Activated CD8-positive, alpha-beta memory T cell treated with anti-CD3 and anti-CD28 coated beads, Interleukin-2, amount 50 U/mL, for 1 hour (primary cell): ENCODE measurements around the gene CTDSP2.
"Not testable (repeated sequence)": the region's sequence is repeated elsewhere in the genome, so short reads cannot be mapped to it uniquely, and the experiment has no call there.

Experiments used
- DNase-seq: peaks from one replicate; pipeline ENCODE4 v3.0.0-alpha.2; 2020; ENCODE audit errors: extremely low read depth

The CTDSP2 gene

GRCh38 chr12:57881475-57881874 is 34.9 kb upstream of the CTDSP2 start:
- DNase-seq, result no peak

GRCh38 chr12:57881035-57881434 is 34.5 kb upstream of the CTDSP2 start:
- not testable (repeated sequence) for DNase-seq

GRCh38 chr12:57877876-57878275 is 31.3 kb upstream of the CTDSP2 start:
- DNase-seq, result no peak

- DNase-seq, result no peak
Observed at GRCh38 chr12:57875753-57876547, 29.4 kb upstream of the CTDSP2 start.

GRCh38 chr12:57874166-57875108 is 27.9 kb upstream of the CTDSP2 start:
- DNase-seq, result no peak

GRCh38 chr12:57872362-57872761 is 25.8 kb upstream of the CTDSP2 start:
- no peak for DNase-seq

- no peak for DNase-seq
Observed at GRCh38 chr12:57869927-57870318, 23.4 kb upstream of the CTDSP2 start.

GRCh38 chr12:57869298-57869926 is 22.9 kb upstream of the CTDSP2 start:
- no peak for DNase-seq

GRCh38 chr12:57868851-57869268 is 22.3 kb upstream of the CTDSP2 start:
- DNase-seq, result no peak

GRCh38 chr12:57868221-57868620 is 21.7 kb upstream of the CTDSP2 start:
- no peak for DNase-seq

GRCh38 chr12:57866308-57867019 is 19.9 kb upstream of the CTDSP2 start:
- no peak for DNase-seq

GRCh38 chr12:57865084-57865751 is 18.7 kb upstream of the CTDSP2 start:
- no peak for DNase-seq

- no peak for DNase-seq
Observed at GRCh38 chr12:57864442-57865083, 18.0 kb upstream of the CTDSP2 start.

- no peak for DNase-seq
Observed at GRCh38 chr12:57863676-57864075, 17.1 kb upstream of the CTDSP2 start.

- no peak for DNase-seq
Observed at GRCh38 chr12:57861967-57862366, 15.4 kb upstream of the CTDSP2 start.

- not testable (repeated sequence) for DNase-seq
Observed at GRCh38 chr12:57860883-57861282, 14.4 kb upstream of the CTDSP2 start.

- no peak for DNase-seq
Observed at GRCh38 chr12:57859121-57859520, 12.6 kb upstream of the CTDSP2 start.

GRCh38 chr12:57858123-57858522 is 11.6 kb upstream of the CTDSP2 start:
- not testable (repeated sequence) for DNase-seq

GRCh38 chr12:57854965-57855364 is 8.4 kb upstream of the CTDSP2 start:
- no peak for DNase-seq

GRCh38 chr12:57853864-57854556 is 7.5 kb upstream of the CTDSP2 start:
- no peak for DNase-seq
